Measurements from ENCODE around the gene SERPINH1. TPM values are rescaled to one million over a fixed set of nuclear protein-coding genes. Genes with fewer than 3 reads are reported as not detected.

Gene SERPINH1
- total RNA-seq, 1 experiment from 2014 or later: 89.8 TPM

GRCh38 chr11:75593286-75593915 lies 31.3 kb downstream of the SERPINH1 start:
- H3K4me1 ChIP-seq (ENCODE audit: control insufficient read depth, insufficient read depth, low read length): no peaks in the 10 kb centered on the region
- ATAC-seq (no peak), DNase-seq (ENCODE audit: low read depth, low spot score) (no peak)
- H3K27ac ChIP-seq (ENCODE audit: low read length): no peak overlapping the region
- H3K9me3 ChIP-seq (ENCODE audit: control insufficient read depth, insufficient read depth, low read depth, low read length): no peaks in the 10 kb centered on the region
- intact Hi-C loops (cut with micrococcal nuclease; ENCODE audit: unreplicated experiment): no loop called here
- peaks cover 6% of the 10 kb centered on the region; the same call in 1 of the 2 replicates for H3K27me3 ChIP-seq (ENCODE audit: control insufficient read depth, insufficient read depth, low read length)
- ChIA-PET CTCF (no interaction called here), POLR2A (no interaction called here)
- no peak for TF ChIP-seq CTCF (IDR thresholded peaks at IDR 0.05)
- no peak for TF ChIP-seq TCF7L2 (IDR thresholded peaks at IDR 0.05; ENCODE audit: low read depth, low read length)
- no peak for TF ChIP-seq REST (IDR thresholded peaks at IDR 0.05; ENCODE audit: insufficient read depth in 1 of 2, low read depth in 2 of 2, low read length in 1 of 2)
- TF ChIP-seq SIN3A (IDR thresholded peaks at IDR 0.05; ENCODE audit: borderline replicate concordance, insufficient read depth, low read depth, low read length): no peak
- TF ChIP-seq POLR2AphosphoS5 (IDR thresholded peaks at IDR 0.05; ENCODE audit: low read depth, low read length): no peak
- in situ Hi-C loops (cut with HindIII; ENCODE audit: low pct_unique_long_range_greater_than_20kb, low sequenced_read_pairs): no loop called here
- no TSS peak for BruUV-seq (replicated peaks)
- no peak overlapping the region for H3K4me3 ChIP-seq (ENCODE audit: low read depth in 2 of 2, low read length in 2 of 2)
- H3K36me3 ChIP-seq (ENCODE audit: control insufficient read depth, insufficient read depth, low read length): no peaks in the 10 kb centered on the region

GRCh38 chr11:75594211-75594610 lies 32.2 kb downstream of the SERPINH1 start:
- no peak overlapping the region for H3K27ac ChIP-seq (ENCODE audit: low read length)
- no peaks in the 10 kb centered on the region for H3K4me1 ChIP-seq (ENCODE audit: control insufficient read depth, insufficient read depth, low read length)
- no peaks in the 10 kb centered on the region for H3K9me3 ChIP-seq (ENCODE audit: control insufficient read depth, insufficient read depth, low read depth, low read length)
- no TSS peak for BruUV-seq (replicated peaks)
- POLR2A ChIA-PET: no interaction called here
- no peak for ATAC-seq
- CTCF ChIA-PET: no interaction called here
- in situ Hi-C loops (cut with HindIII; ENCODE audit: low pct_unique_long_range_greater_than_20kb, low sequenced_read_pairs): no loop called here
- no peak for DNase-seq (ENCODE audit: low read depth, low spot score)
- H3K36me3 ChIP-seq (ENCODE audit: control insufficient read depth, insufficient read depth, low read length): no peaks in the 10 kb centered on the region
- H3K27me3 ChIP-seq (ENCODE audit: control insufficient read depth, insufficient read depth, low read length): peaks cover 6% of the 10 kb centered on the region
- TF ChIP-seq TCF7L2 (IDR thresholded peaks at IDR 0.05; ENCODE audit: low read depth, low read length): no peak
- TF ChIP-seq CTCF (IDR thresholded peaks at IDR 0.05): no peak
- no peak overlapping the region for H3K4me3 ChIP-seq (ENCODE audit: low read depth in 2 of 2, low read length in 2 of 2)
- intact Hi-C loops (cut with micrococcal nuclease; ENCODE audit: unreplicated experiment): no loop called here
